GM12864 (cell line): Measurements from ENCODE around the gene MPRIP.

ENCODE experiments used
- DNase-seq: peaks from one replicate; pipeline ENCODE4 v3.0.0-alpha.2; 2011; ENCODE audit warnings: low read depth
- H3K4me3 ChIP-seq: 2 replicates; pipeline ENCODE4 v1.5.1; 2011; ENCODE audit warnings: mild to moderate bottlenecking, low read depth, low read length, control low read depth
- CTCF ChIP-seq: IDR thresholded peaks from 2 replicates; pipeline ENCODE4 v1.5.1; 2011; ENCODE audit warnings: low read depth, mild to moderate bottlenecking, moderate library complexity, low read length, control low read depth, inconsistent platforms; ENCODE audit errors: missing control alignments

MPRIP gene

GRCh38 chr17:17089796-17090641 lies 47.8 kb downstream of the MPRIP start:
- no peak for DNase-seq
- no peak for TF ChIP-seq CTCF
- no peak overlapping the region for H3K4me3 ChIP-seq

- no peak for DNase-seq
- TF ChIP-seq CTCF: no peak
- no peak overlapping the region for H3K4me3 ChIP-seq
These were observed 48.4 kb downstream of the MPRIP start for GRCh38 chr17:17090642-17091103.

- no peak for TF ChIP-seq CTCF
- H3K4me3 ChIP-seq: no peak overlapping the region
- no peak for DNase-seq
These were observed 49.0 kb downstream of the MPRIP start for GRCh38 chr17:17091276-17091675.

GRCh38 chr17:17091856-17092756 lies 49.8 kb downstream of the MPRIP start:
- DNase-seq: no peak
- TF ChIP-seq CTCF: no peak
- H3K4me3 ChIP-seq: no peak overlapping the region

- no peak overlapping the region for H3K4me3 ChIP-seq
- DNase-seq: no peak
- no peak for TF ChIP-seq CTCF
These were observed 51.5 kb downstream of the MPRIP start for GRCh38 chr17:17093764-17094163.

- no peak for DNase-seq
- no peak overlapping the region for H3K4me3 ChIP-seq
- no peak for TF ChIP-seq CTCF
These were observed 54.4 kb downstream of the MPRIP start for GRCh38 chr17:17096438-17097178.
